GM19025 (cell line): Measurements from ENCODE around the gene STPG4.
"Not testable (repeated sequence)": the region's sequence is repeated elsewhere in the genome, so short reads cannot be mapped to it uniquely, and the experiment has no call there.

Experiments
- ATAC-seq: cut with Tn5 transposase; IDR thresholded peaks from one replicate; pipeline ENCODE4 v1.9.1; 2021; ENCODE audit warnings: mild to moderate bottlenecking, low read depth, moderate library complexity; ENCODE audit not compliant: unreplicated experiment

STPG4 gene

GRCh38 chr2:47129191-47129706 lies 25.9 kb downstream of the STPG4 start:
- no peak for ATAC-seq

GRCh38 chr2:47128705-47129104 lies 26.4 kb downstream of the STPG4 start:
- no peak for ATAC-seq

- no peak for ATAC-seq
These were observed 27.1 kb downstream of the STPG4 start for GRCh38 chr2:47127862-47128543.

- ATAC-seq = no peak
These were observed 28.3 kb downstream of the STPG4 start for GRCh38 chr2:47126783-47127182.

- not testable (repeated sequence) for ATAC-seq
These were observed 30.4 kb downstream of the STPG4 start for GRCh38 chr2:47124740-47125139.

- ATAC-seq = not testable (repeated sequence)
These were observed 34.7 kb downstream of the STPG4 start for GRCh38 chr2:47120424-47120823.

- no peak for ATAC-seq
These were observed 36.1 kb downstream of the STPG4 start for GRCh38 chr2:47119001-47119400.

- no peak for ATAC-seq
These were observed 36.5 kb downstream of the STPG4 start for GRCh38 chr2:47118581-47118980.

- no peak for ATAC-seq
These were observed 42.3 kb downstream of the STPG4 start for GRCh38 chr2:47112665-47113435.

- ATAC-seq = no peak
These were observed 45.4 kb downstream of the STPG4 start for GRCh38 chr2:47109680-47110079.

- ATAC-seq = no peak
These were observed 46.1 kb downstream of the STPG4 start for GRCh38 chr2:47109007-47109375.

- ATAC-seq = not testable (repeated sequence)
These were observed 46.7 kb downstream of the STPG4 start for GRCh38 chr2:47108267-47109006.

GRCh38 chr2:47107201-47107600 lies 47.9 kb downstream of the STPG4 start:
- not testable (repeated sequence) for ATAC-seq

- not testable (repeated sequence) for ATAC-seq
These were observed 48.9 kb downstream of the STPG4 start for GRCh38 chr2:47106231-47106630.

GRCh38 chr2:47099712-47100111 lies 55.4 kb downstream of the STPG4 start:
- ATAC-seq = not testable (repeated sequence)

- ATAC-seq = no peak
These were observed 56.2 kb downstream of the STPG4 start for GRCh38 chr2:47098953-47099352.

GRCh38 chr2:47097563-47097962 lies 57.5 kb downstream of the STPG4 start:
- ATAC-seq = no peak

- ATAC-seq = no peak
These were observed 58.7 kb downstream of the STPG4 start for GRCh38 chr2:47096451-47096850.

GRCh38 chr2:47095349-47096020 lies 59.6 kb downstream of the STPG4 start:
- ATAC-seq = no peak

- no peak for ATAC-seq
These were observed 60.5 kb downstream of the STPG4 start for GRCh38 chr2:47094511-47095142.
